Limb (tissue), 2 donors: ENCODE measurements around the gene HCN4.

ENCODE experiments used
- DNase-seq, 2 donors: peaks; one replicate each; pipeline ENCODE4 v3.0.0-alpha.2; 2016; ENCODE audit errors: extremely low spot score in 2 of 2

The HCN4 gene

GRCh38 chr15:73346735-73347312 lies 21.9 kb downstream of the HCN4 start:
- DNase-seq: peak; percentile 13 to 81

- DNase-seq: no peak
Measured at GRCh38 chr15:73345658-73346057, 23.1 kb downstream of the HCN4 start.

GRCh38 chr15:73344056-73344455 lies 24.7 kb downstream of the HCN4 start:
- DNase-seq: no peak

- DNase-seq: peak in 1 of 2 donors; percentile 41
Measured at GRCh38 chr15:73341886-73342600, 26.7 kb downstream of the HCN4 start.

GRCh38 chr15:73340502-73341192 lies 28.1 kb downstream of the HCN4 start:
- DNase-seq: no peak

- DNase-seq: no peak
Measured at GRCh38 chr15:73338606-73339374, 30.0 kb downstream of the HCN4 start.

- no peak for DNase-seq
Measured at GRCh38 chr15:73338058-73338457, 30.7 kb downstream of the HCN4 start.

- no peak for DNase-seq
Measured at GRCh38 chr15:73337187-73337586, 31.6 kb downstream of the HCN4 start.

- no peak for DNase-seq
Measured at GRCh38 chr15:73336756-73337155, 32.0 kb downstream of the HCN4 start.

- DNase-seq: peak in 1 of 2 donors; percentile 27
Measured at GRCh38 chr15:73335471-73335870, 33.3 kb downstream of the HCN4 start.

GRCh38 chr15:73335026-73335425 lies 33.7 kb downstream of the HCN4 start:
- no peak for DNase-seq

GRCh38 chr15:73334086-73334485 lies 34.7 kb downstream of the HCN4 start:
- no peak for DNase-seq

- DNase-seq: no peak
Measured at GRCh38 chr15:73333001-73333400, 35.8 kb downstream of the HCN4 start.

- DNase-seq: no peak
Measured at GRCh38 chr15:73331991-73332925, 36.5 kb downstream of the HCN4 start.

GRCh38 chr15:73331501-73331900 lies 37.3 kb downstream of the HCN4 start:
- DNase-seq: no peak

GRCh38 chr15:73330206-73331051 lies 38.3 kb downstream of the HCN4 start:
- DNase-seq: no peak

- no peak for DNase-seq
Measured at GRCh38 chr15:73329501-73330200, 39.1 kb downstream of the HCN4 start.

- DNase-seq: no peak
Measured at GRCh38 chr15:73328981-73329380, 39.8 kb downstream of the HCN4 start.

- DNase-seq: no peak
Measured at GRCh38 chr15:73328149-73328820, 40.5 kb downstream of the HCN4 start.
